ENCODE data around the gene S100A12. TPM values are rescaled to one million over a fixed set of nuclear protein-coding genes. Genes with fewer than 3 reads are reported as not detected.
A peak's percentile ranks its signal among the peaks of the same experiment; 100 is the strongest.

S100A12 gene
- total and polyA plus RNA-seq, 7 donors = 2.9 to 23.4 (median 20.8) TPM; not detected in 4

- intact Hi-C loops (cut with DNase I) = no loop called here
- Histone ChIP-seq H3K27me3 (no peaks in the 10 kb centered on the region), H3K36me3 (no peaks in the 10 kb centered on the region), H3K9me3 (no peaks in the 10 kb centered on the region), H3K4me1 (no peaks in the 10 kb centered on the region), H3K27ac (no peak overlapping the region), H3K4me3 (no peak overlapping the region)
- no peak for DNase-seq
- WGBS, 2 donors = 82 to 90% methylated on average over 11 of the region's 11 CpGs
- TF ChIP-seq EP300 (IDR thresholded peaks at IDR 0.05) = no peak
- no peak for TF ChIP-seq POLR2AphosphoS5 (IDR thresholded peaks at IDR 0.05)
- TF ChIP-seq, protein P1, sequence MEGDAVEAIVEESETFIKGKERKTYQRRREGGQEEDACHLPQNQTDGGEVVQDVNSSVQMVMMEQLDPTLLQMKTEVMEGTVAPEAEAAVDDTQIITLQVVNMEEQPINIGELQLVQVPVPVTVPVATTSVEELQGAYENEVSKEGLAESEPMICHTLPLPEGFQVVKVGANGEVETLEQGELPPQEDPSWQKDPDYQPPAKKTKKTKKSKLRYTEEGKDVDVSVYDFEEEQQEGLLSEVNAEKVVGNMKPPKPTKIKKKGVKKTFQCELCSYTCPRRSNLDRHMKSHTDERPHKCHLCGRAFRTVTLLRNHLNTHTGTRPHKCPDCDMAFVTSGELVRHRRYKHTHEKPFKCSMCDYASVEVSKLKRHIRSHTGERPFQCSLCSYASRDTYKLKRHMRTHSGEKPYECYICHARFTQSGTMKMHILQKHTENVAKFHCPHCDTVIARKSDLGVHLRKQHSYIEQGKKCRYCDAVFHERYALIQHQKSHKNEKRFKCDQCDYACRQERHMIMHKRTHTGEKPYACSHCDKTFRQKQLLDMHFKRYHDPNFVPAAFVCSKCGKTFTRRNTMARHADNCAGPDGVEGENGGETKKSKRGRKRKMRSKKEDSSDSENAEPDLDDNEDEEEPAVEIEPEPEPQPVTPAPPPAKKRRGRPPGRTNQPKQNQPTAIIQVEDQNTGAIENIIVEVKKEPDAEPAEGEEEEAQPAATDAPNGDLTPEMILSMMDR (IDR thresholded peaks at IDR 0.05) = no peak
- TF ChIP-seq POLR2A (IDR thresholded peaks at IDR 0.05) = no peak
These were observed 14.6 kb downstream of the S100A12 start for GRCh38 chr1:153360592-153361479.

GRCh38 chr1:153360190-153360589, 15.2 kb downstream of the S100A12 start:
- intact Hi-C loops (cut with DNase I) = no loop called here
- H3K36me3 ChIP-seq = no peaks in the 10 kb centered on the region
- TF ChIP-seq, protein P1 (IDR thresholded peaks at IDR 0.05) = no peak
- no peaks in the 10 kb centered on the region for H3K27me3 ChIP-seq
- no peaks in the 10 kb centered on the region for H3K9me3 ChIP-seq
- H3K4me3 ChIP-seq = no peak overlapping the region
- H3K27ac ChIP-seq = no peak overlapping the region
- WGBS, 2 donors = 74 to 75% methylated on average over 2 of the region's 2 CpGs
- H3K4me1 ChIP-seq = no peaks in the 10 kb centered on the region
- DNase-seq = no peak

DNA sequence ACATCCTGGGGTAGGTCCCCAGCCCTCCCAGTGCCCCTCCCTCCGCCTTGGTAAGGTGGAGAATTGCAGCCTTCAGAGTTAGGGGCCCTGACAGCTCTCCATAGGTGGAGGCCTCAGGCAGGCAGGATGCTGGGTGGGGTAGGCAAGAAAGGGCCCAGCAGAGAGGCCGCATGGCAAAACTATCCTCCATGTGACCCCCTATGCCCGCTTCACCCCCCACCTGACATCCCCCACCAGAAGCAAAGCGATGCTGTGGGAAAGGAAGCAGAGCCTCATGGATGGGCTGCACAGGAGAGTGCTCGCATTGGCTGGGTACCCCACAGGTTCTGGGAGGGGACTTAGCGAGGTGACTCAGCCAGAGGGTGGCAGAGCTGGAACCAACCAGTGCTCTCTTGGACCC, 16.2 kb downstream of the S100A12 start:
- Histone ChIP-seq H3K36me3 (no peaks in the 10 kb centered on the region), H3K27me3 (no peaks in the 10 kb centered on the region), H3K27ac (no peak overlapping the region), H3K9me3 (no peaks in the 10 kb centered on the region), H3K4me3 (peak overlapping the region in 1 of 4 donors; percentile 21), H3K4me1 (no peaks in the 10 kb centered on the region)
- intact Hi-C loops (cut with DNase I) = no loop called here
- TF ChIP-seq POLR2A (IDR thresholded peaks at IDR 0.05) (no peak), POLR2AphosphoS5 (IDR thresholded peaks at IDR 0.05) (no peak), EP300 (IDR thresholded peaks at IDR 0.05) (no peak)
- TF ChIP-seq, protein P1 (IDR thresholded peaks at IDR 0.05) = no peak
- no peak for DNase-seq
- 94 to 95% methylated on average over 6 of the region's 6 CpGs for WGBS, 2 donors

- peak overlapping the region in 1 of 4 donors; percentile 20 for H3K27ac ChIP-seq
- TF ChIP-seq POLR2A (IDR thresholded peaks at IDR 0.05) (no peak), POLR2AphosphoS5 (IDR thresholded peaks at IDR 0.05) (no peak), EP300 (IDR thresholded peaks at IDR 0.05) (no peak)
- TF ChIP-seq, protein P1 (IDR thresholded peaks at IDR 0.05) = no peak
- H3K27me3 ChIP-seq = no peaks in the 10 kb centered on the region
- H3K4me1 ChIP-seq = no peaks in the 10 kb centered on the region
- H3K36me3 ChIP-seq = no peaks in the 10 kb centered on the region
- H3K9me3 ChIP-seq = no peaks in the 10 kb centered on the region
- peak overlapping the region in 2 of 4 donors; percentile 10 to 21 for H3K4me3 ChIP-seq
- intact Hi-C loops (cut with DNase I) = no loop called here
- WGBS, 2 donors = 93 to 97% methylated on average over 3 of the region's 3 CpGs
- DNase-seq = no peak
These were observed 16.8 kb downstream of the S100A12 start for GRCh38 chr1:153358691-153358975.

All from sigmoid colon (tissue), 7 donors.